HepG2 (cell line): ENCODE measurements around the gene EIF6. TPM values are rescaled to one million over a fixed set of nuclear protein-coding genes. Genes with fewer than 3 reads are reported as not detected.
A peak's percentile ranks its signal among the peaks of the same experiment; 100 is the strongest.

Experiments used
- ARNTL ChIP-seq: sonication (generic); formaldehyde crosslinking; IDR thresholded peaks from 2 replicates; pipeline ENCODE4 v1.4.0; 2020; ENCODE audit warnings: mild to moderate bottlenecking, missing genetic modification reagents
- BRCA1 ChIP-seq: sonication (generic); formaldehyde crosslinking; IDR thresholded peaks from 2 replicates; pipeline ENCODE4 v1.4.0; 2020; ENCODE audit warnings: missing genetic modification reagents
- MEIS2 ChIP-seq: sonication (generic); formaldehyde crosslinking; IDR thresholded peaks from 2 replicates; pipeline ENCODE4 v1.9.0; 2021; ENCODE audit warnings: mild to moderate bottlenecking, missing genetic modification reagents
- MIER2 ChIP-seq: IDR thresholded peaks from 2 replicates; pipeline ENCODE4 v1.6.1; 2016; ENCODE audit warnings: missing biosample characterization, missing genetic modification reagents
- NFAT5 ChIP-seq: sonication (generic); formaldehyde crosslinking; IDR thresholded peaks from 2 replicates; pipeline ENCODE4 v1.4.0; 2020; ENCODE audit warnings: missing genetic modification reagents
- PLSCR1 ChIP-seq: sonication (generic); formaldehyde crosslinking; IDR thresholded peaks from 2 replicates; pipeline ENCODE4 v1.5.0; 2020; ENCODE audit warnings: missing genetic modification reagents, mild to moderate bottlenecking, borderline replicate concordance
- SMAD1 ChIP-seq: sonication (generic); formaldehyde crosslinking; IDR thresholded peaks from 2 replicates; pipeline ENCODE4 v1.4.0; 2020; ENCODE audit warnings: missing genetic modification reagents, low read depth, mild to moderate bottlenecking, borderline replicate concordance
- SOX6 ChIP-seq, 2 experiments: fragments of 450-650 bp in 1 of 2; sonication (generic) in 1 of 2; formaldehyde crosslinking in 1 of 2; IDR thresholded peaks; 2 replicates each; pipeline versions ENCODE4 v1.4.0 to v1.6.1; 2017 to 2020; ENCODE audit warnings: antibody characterized with exemption in 1 of 2, mild to moderate bottlenecking in 1 of 2, missing genetic modification reagents in 1 of 2
- TCF7 ChIP-seq: sonication (generic); IDR thresholded peaks from 2 replicates; pipeline ENCODE4 v1.6.1; 2016; ENCODE audit warnings: antibody characterized with exemption, low read depth
- TCF7L2 ChIP-seq: IDR thresholded peaks from 2 replicates; pipeline ENCODE4 v1.6.1; 2011; ENCODE audit warnings: mild to moderate bottlenecking, low read depth, low read length, moderate library complexity
- U2AF1 ChIP-seq: fragments of 200-400 bp; formaldehyde crosslinking; optimal IDR thresholded peaks from 2 replicates; pipeline ENCODE3; 2017; ENCODE audit warnings: mild to moderate bottlenecking, low read depth, low read length
- ZNF10 ChIP-seq: sonication (generic); formaldehyde crosslinking; IDR thresholded peaks from 2 replicates; pipeline ENCODE4 v1.4.0; 2020; ENCODE audit warnings: mild to moderate bottlenecking, low read depth, missing genetic modification reagents, borderline replicate concordance
- ZNF3 ChIP-seq: IDR thresholded peaks from 2 replicates; pipeline ENCODE4 v1.7.0; 2017; ENCODE audit warnings: inconsistent platforms
- ZNF574 ChIP-seq: sonication (generic); formaldehyde crosslinking; IDR thresholded peaks from 2 replicates; pipeline ENCODE4 v1.4.0; 2020; ENCODE audit warnings: missing genetic modification reagents
- ZNF615 ChIP-seq: sonication (generic); formaldehyde crosslinking; IDR thresholded peaks from 2 replicates; pipeline ENCODE4 v1.5.0; 2020; ENCODE audit warnings: mild to moderate bottlenecking, missing genetic modification reagents, borderline replicate concordance
- ZNF770 ChIP-seq: sonication (generic); formaldehyde crosslinking; IDR thresholded peaks from 2 replicates; pipeline ENCODE4 v1.5.0; 2020; ENCODE audit warnings: mild to moderate bottlenecking, missing genetic modification reagents
- ZNF782 ChIP-seq: sonication (generic); formaldehyde crosslinking; IDR thresholded peaks from 2 replicates; pipeline ENCODE4 v1.4.0; 2020; ENCODE audit warnings: missing genetic modification reagents, mild to moderate bottlenecking, borderline replicate concordance
- ZNF788 ChIP-seq: sonication (generic); formaldehyde crosslinking; IDR thresholded peaks from 2 replicates; pipeline ENCODE4 v1.5.0; 2020; ENCODE audit warnings: mild to moderate bottlenecking, missing genetic modification reagents, borderline replicate concordance
- polyA plus RNA-seq, 8 experiments: library from polyadenylated mRNA; depleted of rRNA in 3 of 8; stranded (reverse) in 7 of 8; unstranded in 1 of 8; fragments of >200 nt; fragmentation: Illumina TruSeq in 4 of 8; extraction: Trizol in 4 of 8; gene quantifications; 2 replicates each; pipeline versions ENCODE4 v1.2.1 to v1.2.3, GENCODE V29; 2011 to 2016; ENCODE audit warnings: low read depth in 4 of 8, missing spikeins in 1 of 8, mixed read lengths in 1 of 8; ENCODE audit not compliant: insufficient read depth in 1 of 8
- total RNA-seq, 5 experiments: library from RNA; depleted of rRNA; stranded (reverse); fragments of >200 nt; fragmentation: Illumina TruSeq; extraction: Trizol; gene quantifications; 2 replicates each; pipeline ENCODE4 v1.2.3, GENCODE V29; 2016; ENCODE audit warnings: low read depth in 1 of 5

EIF6 gene
- total and polyA plus RNA-seq, 2 of the 13 experiments (the other 11 are each of a cell fraction or from before 2014, with no cell fraction given): 462 to 466 TPM

GRCh38 chr20:35284267-35284991 is at the start of gene EIF6 (continued):
- peak; percentile 72 for TF ChIP-seq ZNF770 (CRISPR knock-in tag)
- peak; percentile 31; the same call in 1 of the 2 replicates for TF ChIP-seq MEIS2 (CRISPR knock-in tag)
- TF ChIP-seq ZNF10 (CRISPR knock-in tag): no peak; the same call in 1 of the 2 replicates
- no peak for TF ChIP-seq TCF7
- TF ChIP-seq ZNF782 (CRISPR knock-in tag): peak; percentile 97
- peak; percentile 99 for TF ChIP-seq U2AF1
- TF ChIP-seq BRCA1 (CRISPR knock-in tag): no peak
- peak; percentile 90; the same call in 1 of the 2 replicates for TF ChIP-seq SMAD1 (CRISPR knock-in tag)
- TF ChIP-seq ZNF615 (CRISPR knock-in tag): peak; percentile 99
- TF ChIP-seq MIER2 (CRISPR knock-in tag): 0 out of 2 replicates have a peak, but pooled peaks have one; percentile 12
- TF ChIP-seq SOX6 (IDR thresholded peaks at IDR 0.05): no peak
- peak; percentile 80 for TF ChIP-seq SOX6 (CRISPR knock-in tag; IDR thresholded peaks at IDR 0.05)
- peak; percentile 52 for TF ChIP-seq NFAT5 (CRISPR knock-in tag)
- TF ChIP-seq ARNTL (CRISPR knock-in tag): peak; percentile 90
- peak; percentile 79; the same call in 1 of the 2 replicates for TF ChIP-seq PLSCR1 (CRISPR knock-in tag)
- TF ChIP-seq TCF7L2: no peak
- TF ChIP-seq ZNF788 (CRISPR knock-in tag): peak; percentile 82
- peak; percentile 98 for TF ChIP-seq ZNF574 (CRISPR knock-in tag)
- no peak for TF ChIP-seq ZNF3
